HepG2 (cell line): Measurements from ENCODE around the gene SPAG4. TPM values are rescaled to one million over a fixed set of nuclear protein-coding genes. Genes with fewer than 3 reads are reported as not detected.

Source experiments
- DMAP1 ChIP-seq: IDR thresholded peaks from 2 replicates; pipeline ENCODE4 v1.6.1; 2016
- IRX3 ChIP-seq: sonication (generic); formaldehyde crosslinking; IDR thresholded peaks from 2 replicates; pipeline ENCODE4 v1.8.1; 2023; ENCODE audit warnings: mild to moderate bottlenecking, low read depth, missing genetic modification reagents, borderline replicate concordance
- KDM5B ChIP-seq: sonication (generic); formaldehyde crosslinking; IDR thresholded peaks from 2 replicates; pipeline ENCODE4 v1.4.0; 2020; ENCODE audit warnings: missing genetic modification reagents, mild to moderate bottlenecking, borderline replicate concordance
- MED1 ChIP-seq: sonication (generic); formaldehyde crosslinking; IDR thresholded peaks from 2 replicates; pipeline ENCODE4 v1.4.0; 2020; ENCODE audit warnings: missing genetic modification reagents
- MNT ChIP-seq: fragments of 450-650 bp; IDR thresholded peaks from 2 replicates; pipeline ENCODE4 v1.6.1; 2016
- MTERF4 ChIP-seq: sonication (generic); formaldehyde crosslinking; IDR thresholded peaks from 2 replicates; pipeline ENCODE4 v1.8.0; 2023; ENCODE audit warnings: mild to moderate bottlenecking, missing genetic modification reagents
- MZF1 ChIP-seq: sonication (generic); formaldehyde crosslinking; IDR thresholded peaks from 2 replicates; pipeline ENCODE4 v1.8.1; 2023; ENCODE audit warnings: mild to moderate bottlenecking, missing genetic modification reagents, borderline replicate concordance
- SPEN ChIP-seq: sonication (generic); formaldehyde crosslinking; IDR thresholded peaks from 2 replicates; pipeline ENCODE4 v1.5.1; 2020; ENCODE audit warnings: low read depth, mild to moderate bottlenecking, missing genetic modification reagents
- ZMYM2 ChIP-seq: sonication (generic); formaldehyde crosslinking; IDR thresholded peaks from 2 replicates; pipeline ENCODE4 v1.8.0; 2022; ENCODE audit warnings: mild to moderate bottlenecking, missing genetic modification reagents
- ZNF768 ChIP-seq: sonication (generic); formaldehyde crosslinking; IDR thresholded peaks from 2 replicates; pipeline ENCODE4 v1.4.0; 2020; ENCODE audit warnings: missing genetic modification reagents
- polyA plus RNA-seq, 8 experiments: library from polyadenylated mRNA; depleted of rRNA in 3 of 8; stranded (reverse) in 7 of 8; unstranded in 1 of 8; fragments of >200 nt; fragmentation: Illumina TruSeq in 4 of 8; extraction: Trizol in 4 of 8; gene quantifications; 2 replicates each; pipeline versions ENCODE4 v1.2.1 to v1.2.3, GENCODE V29; 2011 to 2016; ENCODE audit warnings: low read depth in 4 of 8, missing spikeins in 1 of 8, mixed read lengths in 1 of 8; ENCODE audit not compliant: insufficient read depth in 1 of 8
- total RNA-seq, 5 experiments: library from RNA; depleted of rRNA; stranded (reverse); fragments of >200 nt; fragmentation: Illumina TruSeq; extraction: Trizol; gene quantifications; 2 replicates each; pipeline ENCODE4 v1.2.3, GENCODE V29; 2016; ENCODE audit warnings: low read depth in 1 of 5
- TF ChIP-seq, protein P1 (sequence below): sonication (generic); formaldehyde crosslinking; IDR thresholded peaks from 2 replicates; pipeline ENCODE4 v1.5.0; 2020; ENCODE audit warnings: missing genetic modification reagents, mild to moderate bottlenecking, borderline replicate concordance

SPAG4 gene
- total and polyA plus RNA-seq, 2 of the 13 experiments (the other 11 are each of a cell fraction or from before 2014, with no cell fraction given), result 5.8 to 137 TPM

DNA sequence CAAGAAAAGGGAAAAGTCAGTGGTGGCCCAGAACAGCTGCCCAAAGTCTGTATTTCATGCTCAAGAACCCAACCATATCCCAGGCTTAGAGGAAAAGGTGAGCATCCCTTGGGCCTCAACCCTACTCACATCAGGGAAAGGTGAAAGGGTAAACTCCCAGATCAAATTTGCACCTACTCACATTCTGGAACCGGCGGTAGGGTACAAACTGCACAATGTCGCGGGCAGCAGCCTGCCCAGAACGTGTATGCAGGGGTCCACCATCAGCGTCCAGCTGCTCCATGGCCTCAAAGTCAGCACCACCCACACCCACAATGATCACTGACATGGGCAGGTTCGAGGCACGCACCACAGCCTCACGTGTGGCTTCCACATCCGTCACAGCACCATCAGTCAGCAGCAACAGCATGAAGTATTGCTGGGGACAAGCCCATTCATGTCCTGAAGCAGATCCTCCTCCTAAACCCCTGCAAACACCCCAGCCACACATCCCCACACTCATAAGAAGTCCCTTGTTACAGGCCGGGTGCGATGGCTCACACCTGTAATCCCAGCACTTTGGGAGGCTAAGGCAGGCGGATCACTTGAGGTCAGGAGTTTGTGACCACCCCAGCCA lies 10.9 kb downstream of the SPAG4 start (continued):
- TF ChIP-seq ZNF768 (peak; percentile 37; the same call in 1 of the 2 replicates), MTERF4 (CRISPR knock-in tag) (peak; percentile 30; the same call in 1 of the 2 replicates), SPEN (CRISPR knock-in tag) (peak; percentile 21; the same call in 1 of the 2 replicates), ZMYM2 (CRISPR knock-in tag) (no peak), MED1 (CRISPR knock-in tag) (no peak), DMAP1 (CRISPR knock-in tag) (no peak), MNT (no peak), MZF1 (CRISPR knock-in tag) (no peak), KDM5B (CRISPR knock-in tag) (0 out of 2 replicates have a peak, but pooled peaks have one; percentile 20), IRX3 (CRISPR knock-in tag) (0 out of 2 replicates have a peak, but pooled peaks have one; percentile 41)
- TF ChIP-seq, protein P1, sequence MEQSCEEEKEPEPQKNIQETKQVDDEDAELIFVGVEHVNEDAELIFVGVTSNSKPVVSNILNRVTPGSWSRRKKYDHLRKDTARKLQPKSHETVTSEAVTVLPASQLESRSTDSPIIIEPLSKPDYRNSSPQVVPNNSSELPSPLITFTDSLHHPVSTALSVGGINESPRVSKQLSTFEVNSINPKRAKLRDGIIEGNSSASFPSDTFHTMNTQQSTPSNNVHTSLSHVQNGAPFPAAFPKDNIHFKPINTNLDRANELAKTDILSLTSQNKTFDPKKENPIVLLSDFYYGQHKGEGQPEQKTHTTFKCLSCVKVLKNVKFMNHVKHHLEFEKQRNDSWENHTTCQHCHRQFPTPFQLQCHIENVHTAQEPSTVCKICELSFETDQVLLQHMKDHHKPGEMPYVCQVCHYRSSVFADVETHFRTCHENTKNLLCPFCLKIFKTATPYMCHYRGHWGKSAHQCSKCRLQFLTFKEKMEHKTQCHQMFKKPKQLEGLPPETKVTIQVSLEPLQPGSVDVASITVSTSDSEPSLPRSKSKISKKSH (CRISPR knock-in tag), result peak; percentile 45; the same call in 1 of the 2 replicates
